ENCODE measurements around the gene PIEZO1.

The PIEZO1 gene

GRCh38 chr16:88744577-88745521, 40.2 kb downstream of the PIEZO1 start:
- H3K4me1 Mint-ChIP-seq = peaks cover 4% of the 10 kb centered on the region
- H3K4me3 Mint-ChIP-seq = no peak overlapping the region
- H3K9me3 Mint-ChIP-seq = no peaks in the 10 kb centered on the region
- no peak for DNase-seq
- no peaks in the 10 kb centered on the region for H3K36me3 Mint-ChIP-seq (ENCODE audit: low read depth)
- no peak overlapping the region for H3K27ac Mint-ChIP-seq
- no peak for TF ChIP-seq CTCF (IDR thresholded peaks at IDR 0.05)
- peaks cover 4% of the 10 kb centered on the region for H3K27me3 Mint-ChIP-seq (ENCODE audit: low read depth, poor library complexity)

GRCh38 chr16:88743693-88744576, 41.1 kb downstream of the PIEZO1 start:
- Mint-ChIP-seq H3K4me1 (peaks cover 5% of the 10 kb centered on the region), H3K9me3 (no peaks in the 10 kb centered on the region), H3K4me3 (no peak overlapping the region), H3K27me3 (ENCODE audit: low read depth, poor library complexity) (peaks cover 4% of the 10 kb centered on the region), H3K36me3 (ENCODE audit: low read depth) (no peaks in the 10 kb centered on the region), H3K27ac (no peak overlapping the region)
- peak; percentile 93 for DNase-seq
- peak; percentile 94 for TF ChIP-seq CTCF (IDR thresholded peaks at IDR 0.05)

- peaks cover 11% of the 10 kb centered on the region for H3K4me1 Mint-ChIP-seq
- H3K27me3 Mint-ChIP-seq (ENCODE audit: low read depth, poor library complexity) = peaks cover 2% of the 10 kb centered on the region
- no peak for TF ChIP-seq CTCF (IDR thresholded peaks at IDR 0.05)
- H3K27ac Mint-ChIP-seq = no peak overlapping the region
- H3K4me3 Mint-ChIP-seq = no peak overlapping the region
- DNase-seq = no peak
- H3K36me3 Mint-ChIP-seq (ENCODE audit: low read depth) = no peaks in the 10 kb centered on the region
- H3K9me3 Mint-ChIP-seq = no peaks in the 10 kb centered on the region
These were observed 42.0 kb downstream of the PIEZO1 start for GRCh38 chr16:88742896-88743605.

GRCh38 chr16:88741368-88741767, 43.7 kb downstream of the PIEZO1 start:
- H3K27me3 Mint-ChIP-seq (ENCODE audit: low read depth, poor library complexity) = no peaks in the 10 kb centered on the region
- peaks cover 11% of the 10 kb centered on the region for H3K4me1 Mint-ChIP-seq
- no peak for TF ChIP-seq CTCF (IDR thresholded peaks at IDR 0.05)
- H3K27ac Mint-ChIP-seq = no peak overlapping the region
- no peaks in the 10 kb centered on the region for H3K36me3 Mint-ChIP-seq (ENCODE audit: low read depth)
- no peak for DNase-seq
- no peak overlapping the region for H3K4me3 Mint-ChIP-seq
- no peaks in the 10 kb centered on the region for H3K9me3 Mint-ChIP-seq

GRCh38 chr16:88740727-88741055, 44.3 kb downstream of the PIEZO1 start:
- no peaks in the 10 kb centered on the region for H3K9me3 Mint-ChIP-seq

More at GRCh38 chr16:88740727-88741055, 44.3 kb downstream of the PIEZO1 start:
- no peak for TF ChIP-seq CTCF (IDR thresholded peaks at IDR 0.05)
- H3K4me1 Mint-ChIP-seq = peaks cover 11% of the 10 kb centered on the region
- no peaks in the 10 kb centered on the region for H3K27me3 Mint-ChIP-seq (ENCODE audit: low read depth, poor library complexity)
- no peak overlapping the region for H3K27ac Mint-ChIP-seq
- H3K4me3 Mint-ChIP-seq = no peak overlapping the region
- no peaks in the 10 kb centered on the region for H3K36me3 Mint-ChIP-seq (ENCODE audit: low read depth)
- DNase-seq = no peak
